ENCODE data around the gene FUOM.

The FUOM gene

GRCh38 chr10:133309720-133310398 lies 48.0 kb downstream of the FUOM start:
- DNase-seq: no peak

- peak; percentile 85 to 92 for DNase-seq
Measured at GRCh38 chr10:133309100-133309719, 48.6 kb downstream of the FUOM start.

GRCh38 chr10:133308421-133309099 lies 49.3 kb downstream of the FUOM start, which contains the start of the genes TUBGCP2 and ZNF511:
Gene TUBGCP2, minus strand, starts transcription at chr10:133308872. Its CDS starts 5,931 bp downstream, at chr10:133302941.
Gene ZNF511, plus strand, starts transcription at chr10:133308914. Its CDS starts 30 bp downstream, at chr10:133308944.
- peak; percentile 92 to 93 for DNase-seq

- peak; percentile 85 to 91 for DNase-seq
Measured at GRCh38 chr10:133307776-133308420, 49.9 kb downstream of the FUOM start.

- no peak for DNase-seq
Measured at GRCh38 chr10:133306941-133307379, 50.9 kb downstream of the FUOM start.

- DNase-seq: no peak
Measured at GRCh38 chr10:133306097-133306476, 51.7 kb downstream of the FUOM start.

All from CD4-positive, alpha-beta T cell treated with Interleukin-1 beta for 1 hour (primary cell).